GM23248 (cell line): Measurements from ENCODE around the gene INS. TPM values are rescaled to one million over a fixed set of nuclear protein-coding genes. Genes with fewer than 3 reads are reported as not detected.

Source experiments
- DNase-seq: peaks from one replicate; pipeline ENCODE4 v3.0.0-alpha.2; 2015
- H2AFZ ChIP-seq: fragments of 200-600 bp; sonication (generic); 2 replicates; pipeline ENCODE4 v1.6.1; 2016; ENCODE audit warnings: antibody characterized with exemption
- H3F3A ChIP-seq: fragments of 200-600 bp; sonication (generic); 2 replicates; pipeline ENCODE4 v1.6.1; 2016; ENCODE audit warnings: mild to moderate bottlenecking, antibody characterized with exemption, mixed run types; ENCODE audit not compliant: insufficient read depth
- H3K27ac ChIP-seq: fragments of 200-600 bp; sonication (generic); 2 replicates; pipeline ENCODE4 v1.5.1; 2016; ENCODE audit warnings: mild to moderate bottlenecking
- H3K27me3 ChIP-seq: fragments of 200-600 bp; sonication (generic); replicated peaks from 2 replicates; pipeline ENCODE4 v1.6.1; 2016; ENCODE audit warnings: mild to moderate bottlenecking; ENCODE audit not compliant: insufficient read depth
- H3K36me3 ChIP-seq: fragments of 200-600 bp; sonication (generic); 2 replicates; pipeline ENCODE4 v1.6.1; 2016; ENCODE audit warnings: low read depth, mild to moderate bottlenecking
- H3K4me1 ChIP-seq: fragments of 200-600 bp; sonication (generic); 2 replicates; pipeline ENCODE4 v1.6.1; 2016; ENCODE audit warnings: mild to moderate bottlenecking; ENCODE audit not compliant: insufficient read depth
- H3K4me2 ChIP-seq: fragments of 200-600 bp; sonication (generic); one replicate; pipeline ENCODE4 v1.6.1; 2016; ENCODE audit warnings: mild to moderate bottlenecking; ENCODE audit not compliant: unreplicated experiment
- H3K4me3 ChIP-seq: fragments of 200-600 bp; sonication (generic); 2 replicates; pipeline ENCODE4 v1.5.1; 2016; ENCODE audit warnings: mild to moderate bottlenecking
- H3K79me2 ChIP-seq: fragments of 200-600 bp; sonication (generic); 2 replicates; pipeline ENCODE4 v1.6.1; 2016; ENCODE audit warnings: mild to moderate bottlenecking; ENCODE audit not compliant: insufficient read depth
- H3K9ac ChIP-seq: fragments of 200-600 bp; sonication (generic); 2 replicates; pipeline ENCODE4 v1.6.1; 2016; ENCODE audit warnings: mild to moderate bottlenecking
- H3K9me2 ChIP-seq: fragments of 200-600 bp; sonication (generic); 2 replicates; pipeline ENCODE4 v1.6.1; 2016; ENCODE audit warnings: mixed run types, mild to moderate bottlenecking, moderate library complexity; ENCODE audit not compliant: insufficient read depth
- H3K9me3 ChIP-seq: fragments of 200-600 bp; sonication (generic); one replicate; pipeline ENCODE4 v1.6.1; 2017; ENCODE audit warnings: low read depth
- H4K20me1 ChIP-seq: fragments of 200-600 bp; sonication (generic); 2 replicates; pipeline ENCODE4 v1.6.0; 2016; ENCODE audit not compliant: insufficient read depth
- EZH2 ChIP-seq: fragments of 200-600 bp; sonication (generic); IDR thresholded peaks from 2 replicates; pipeline ENCODE4 v1.6.1; 2018; ENCODE audit warnings: antibody characterized with exemption, mild to moderate bottlenecking; ENCODE audit not compliant: insufficient read depth, poor library complexity, severe bottlenecking
- EZH2phosphoT487 ChIP-seq: fragments of 200-600 bp; sonication (generic); IDR thresholded peaks from 2 replicates; pipeline ENCODE4 v1.6.1; 2018; ENCODE audit warnings: antibody characterized with exemption, moderate library complexity, mild to moderate bottlenecking, low read depth; ENCODE audit not compliant: insufficient read depth
- WGBS, 2 experiments: methylation state at CpG; one replicate each; pipeline ENCODE4 v1.1.6; 2015 to 2017; ENCODE audit warnings: low lambda C conversion rate in 2 of 2, low coverage in 1 of 2; ENCODE audit errors: missing lambda C conversion rate in 2 of 2; 5-methylcytosine and 5-hydroxymethylcytosine counted together
- in situ Hi-C: fragments of 300-500 bp; cut with MboI; formaldehyde crosslinking; loops from 2 replicates; pipeline ENCODE4 v1.15.0; 2020
- polyA plus RNA-seq: library from polyadenylated mRNA; unstranded; fragments of >200 nt; fragmentation: Nextera tagmentation; extraction: Ambion mirVana; gene quantifications from 2 replicates; pipeline ENCODE4 v1.2.1, GENCODE V29; 2016
- total RNA-seq: library from RNA; depleted of rRNA; stranded (reverse); fragments of >200 nt; shearing (Covaris generic); gene quantifications from 2 replicates; pipeline ENCODE4 v1.2.3, GENCODE V29; 2014

INS gene
- total and polyA plus RNA-seq, 2 experiments from 2014 or later = not detected

DNA sequence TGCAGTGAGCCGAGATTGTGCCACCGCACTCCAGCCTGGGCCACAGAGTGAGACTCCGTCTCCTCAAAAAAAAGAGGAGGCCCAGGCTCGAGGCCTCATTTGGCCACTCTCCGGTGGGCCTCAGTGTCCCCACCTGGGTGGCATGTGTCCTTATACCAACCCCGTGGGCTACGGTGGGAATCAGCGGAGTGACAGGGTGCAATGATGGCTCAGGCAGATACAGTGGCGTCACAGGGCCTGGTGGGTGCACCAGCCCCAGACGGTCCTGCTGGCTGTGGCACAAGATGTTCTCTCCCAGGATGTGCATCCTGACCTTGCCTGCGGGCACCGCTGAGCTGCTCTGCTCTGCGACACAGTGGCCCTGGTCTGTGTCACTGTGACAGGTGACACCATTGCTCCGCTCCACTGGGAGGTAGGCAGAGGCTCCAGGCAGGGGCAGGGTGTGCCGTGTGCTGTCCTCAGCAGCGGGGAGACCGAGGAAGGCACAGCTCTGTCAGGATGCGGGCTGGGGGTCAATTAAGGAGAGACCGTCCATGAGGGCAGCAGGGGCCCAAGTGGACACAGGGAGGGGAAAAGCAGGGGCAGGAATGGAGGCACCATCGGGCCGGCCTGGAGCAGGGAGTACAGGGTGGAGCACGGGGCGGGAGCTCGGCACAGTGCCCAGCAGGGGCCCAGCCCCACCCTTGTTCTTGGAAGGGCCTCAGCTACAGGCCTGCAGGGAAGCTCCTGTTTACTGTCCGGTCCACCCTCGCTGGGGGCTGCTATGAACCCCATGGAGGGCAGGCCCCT is 32.3 kb upstream of the INS start:
- no peaks in the 10 kb centered on the region for H3F3A ChIP-seq
- no peaks in the 10 kb centered on the region for H3K4me1 ChIP-seq
- in situ Hi-C loops = loop anchor here (25.0 kb wide), 2 partner anchors 94 to 694 kb away; partner anchors contain the start of gene CDKN1C
- H4K20me1 ChIP-seq = no peaks in the 10 kb centered on the region
- TF ChIP-seq EZH2 (no peak), EZH2phosphoT487 (no peak)
- H3K36me3 ChIP-seq = no peaks in the 10 kb centered on the region
- no peak overlapping the region for H3K9ac ChIP-seq
- no peaks in the 10 kb centered on the region for H3K79me2 ChIP-seq
- no peak overlapping the region for H3K27ac ChIP-seq
- no peaks in the 10 kb centered on the region for H3K9me3 ChIP-seq
- peaks cover 15% of the 10 kb centered on the region; the same call in 1 of the 2 replicates for H3K27me3 ChIP-seq
- H3K4me3 ChIP-seq = no peak overlapping the region
- H2AFZ ChIP-seq = no peak overlapping the region
- no peaks in the 10 kb centered on the region for H3K9me2 ChIP-seq
- 49 to 54% methylated on average over 24 to 26 of the region's 26 CpGs for WGBS, 2 experiments
- no peak for DNase-seq
- H3K4me2 ChIP-seq = no peak overlapping the region

- H3K27me3 ChIP-seq = peaks cover 15% of the 10 kb centered on the region; the same call in 1 of the 2 replicates
- no peak overlapping the region for H2AFZ ChIP-seq
- in situ Hi-C loops = loop anchor here (25.0 kb wide), 2 partner anchors 95 to 695 kb away; partner anchors contain the start of gene CDKN1C
- DNase-seq = no peak
- H4K20me1 ChIP-seq = no peaks in the 10 kb centered on the region
- TF ChIP-seq EZH2phosphoT487 (no peak), EZH2 (no peak)
- H3K79me2 ChIP-seq = no peaks in the 10 kb centered on the region
- no peaks in the 10 kb centered on the region for H3K9me2 ChIP-seq
- H3K36me3 ChIP-seq = no peaks in the 10 kb centered on the region
- H3F3A ChIP-seq = no peaks in the 10 kb centered on the region
- WGBS, 2 experiments = 39 to 54% methylated on average over 7 to 10 of the region's 10 CpGs
- H3K9me3 ChIP-seq = no peaks in the 10 kb centered on the region
- H3K4me2 ChIP-seq = no peak overlapping the region
- H3K4me1 ChIP-seq = no peaks in the 10 kb centered on the region
- H3K4me3 ChIP-seq = no peak overlapping the region
- no peak overlapping the region for H3K27ac ChIP-seq
- H3K9ac ChIP-seq = no peak overlapping the region
Measured at GRCh38 chr11:2192435-2192834, 31.4 kb upstream of the INS start.

DNA sequence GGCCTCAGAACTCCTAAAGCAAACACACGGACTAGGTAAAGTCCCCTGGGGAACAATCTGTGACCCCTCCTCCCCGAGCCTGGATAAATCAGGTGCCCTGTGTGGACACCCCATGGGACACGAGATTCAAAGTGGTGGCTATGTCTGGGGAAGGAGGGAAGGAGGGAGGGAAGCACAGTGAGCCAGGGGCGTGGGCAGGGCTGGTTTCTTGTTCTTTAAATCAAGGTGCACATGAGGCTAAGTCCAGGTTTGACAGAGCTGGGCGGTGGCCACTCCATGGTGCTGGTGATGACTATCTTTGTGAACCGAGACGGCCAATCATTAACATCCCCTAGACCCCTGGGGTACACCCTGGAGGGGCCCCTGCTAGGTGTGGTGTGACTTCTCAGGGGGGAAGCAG is 30.9 kb upstream of the INS start:
- H3K4me2 ChIP-seq = no peak overlapping the region
- H3K9ac ChIP-seq = no peak overlapping the region
- peaks cover 12% of the 10 kb centered on the region; the same call in 1 of the 2 replicates for H3K27me3 ChIP-seq
- H3K36me3 ChIP-seq = no peaks in the 10 kb centered on the region
- H3K79me2 ChIP-seq = no peaks in the 10 kb centered on the region
- DNase-seq = no peak
- H3K4me1 ChIP-seq = no peaks in the 10 kb centered on the region
- no peak for TF ChIP-seq EZH2phosphoT487
- TF ChIP-seq EZH2 = no peak
- H3F3A ChIP-seq = no peaks in the 10 kb centered on the region
- no peaks in the 10 kb centered on the region for H4K20me1 ChIP-seq
- no peak overlapping the region for H3K4me3 ChIP-seq
- H3K27ac ChIP-seq = no peak overlapping the region
- no peaks in the 10 kb centered on the region for H3K9me3 ChIP-seq
- 38 to 43% methylated on average over 7 of the region's 7 CpGs for WGBS, 2 experiments
- in situ Hi-C loops = loop anchor here (25.0 kb wide), 2 partner anchors 95 to 695 kb away; partner anchors contain the start of gene CDKN1C
- H3K9me2 ChIP-seq = no peaks in the 10 kb centered on the region
- no peak overlapping the region for H2AFZ ChIP-seq

DNA sequence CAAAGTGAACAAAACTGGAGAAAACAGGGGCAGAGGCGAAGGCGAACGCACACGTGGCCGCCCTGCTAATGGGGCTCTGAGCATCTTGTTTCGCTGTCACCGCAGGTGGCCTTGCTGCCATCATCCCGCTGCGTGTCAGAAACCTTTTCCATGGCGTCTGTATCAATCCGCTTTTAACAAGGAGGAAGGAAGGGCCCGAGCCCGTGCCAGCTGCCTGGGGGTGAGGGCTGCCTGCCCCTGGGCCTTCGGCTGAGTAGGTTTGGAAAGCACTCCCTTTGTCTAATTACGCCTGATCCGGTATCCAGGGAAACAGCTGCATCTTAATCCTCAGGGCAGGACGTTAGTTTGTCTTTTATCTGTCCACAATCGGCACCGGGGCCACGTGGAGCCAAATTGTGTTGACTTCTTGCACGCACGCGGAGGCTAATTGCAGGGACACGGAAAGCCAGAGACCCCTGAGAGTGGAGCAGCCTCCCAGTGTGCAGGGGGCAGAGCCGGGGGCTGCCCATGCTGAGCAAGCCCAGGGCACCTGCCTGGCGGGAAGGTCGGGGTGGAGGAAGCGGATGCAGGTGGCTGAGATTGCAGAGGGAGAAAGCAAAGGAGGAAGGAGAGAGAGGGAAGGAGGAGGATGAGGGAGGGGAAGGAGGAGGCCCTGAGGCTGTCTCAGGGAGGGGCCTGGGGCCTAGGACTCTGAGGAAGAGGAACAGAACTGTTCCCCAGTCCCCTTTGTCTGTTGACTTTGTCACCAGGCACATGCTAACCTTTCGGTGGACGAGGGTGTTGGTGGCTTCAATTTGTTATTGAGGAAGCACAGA is 29.9 kb upstream of the INS start:
- 50 to 53% methylated on average over 30 of the region's 30 CpGs for WGBS, 2 experiments
- no peak overlapping the region for H3K27ac ChIP-seq
- no peak overlapping the region for H2AFZ ChIP-seq
- DNase-seq = no peak
- in situ Hi-C loops = loop anchor here (25.0 kb wide), 2 partner anchors 96 to 696 kb away; partner anchors contain the start of gene CDKN1C
- no peaks in the 10 kb centered on the region for H3K79me2 ChIP-seq
- H3K4me2 ChIP-seq = no peak overlapping the region
- peaks cover 13% of the 10 kb centered on the region for H3K27me3 ChIP-seq
- H3K4me3 ChIP-seq = no peak overlapping the region
- H3K9me2 ChIP-seq = no peaks in the 10 kb centered on the region
- no peaks in the 10 kb centered on the region for H3K4me1 ChIP-seq
- no peaks in the 10 kb centered on the region for H3F3A ChIP-seq
- TF ChIP-seq EZH2 = no peak
- no peak for TF ChIP-seq EZH2phosphoT487
- H3K36me3 ChIP-seq = no peaks in the 10 kb centered on the region
- H3K9ac ChIP-seq = no peak overlapping the region
- H3K9me3 ChIP-seq = no peaks in the 10 kb centered on the region
- H4K20me1 ChIP-seq = no peaks in the 10 kb centered on the region
